Measurements from ENCODE around the gene ATG2B.

ATG2B gene

DNA sequence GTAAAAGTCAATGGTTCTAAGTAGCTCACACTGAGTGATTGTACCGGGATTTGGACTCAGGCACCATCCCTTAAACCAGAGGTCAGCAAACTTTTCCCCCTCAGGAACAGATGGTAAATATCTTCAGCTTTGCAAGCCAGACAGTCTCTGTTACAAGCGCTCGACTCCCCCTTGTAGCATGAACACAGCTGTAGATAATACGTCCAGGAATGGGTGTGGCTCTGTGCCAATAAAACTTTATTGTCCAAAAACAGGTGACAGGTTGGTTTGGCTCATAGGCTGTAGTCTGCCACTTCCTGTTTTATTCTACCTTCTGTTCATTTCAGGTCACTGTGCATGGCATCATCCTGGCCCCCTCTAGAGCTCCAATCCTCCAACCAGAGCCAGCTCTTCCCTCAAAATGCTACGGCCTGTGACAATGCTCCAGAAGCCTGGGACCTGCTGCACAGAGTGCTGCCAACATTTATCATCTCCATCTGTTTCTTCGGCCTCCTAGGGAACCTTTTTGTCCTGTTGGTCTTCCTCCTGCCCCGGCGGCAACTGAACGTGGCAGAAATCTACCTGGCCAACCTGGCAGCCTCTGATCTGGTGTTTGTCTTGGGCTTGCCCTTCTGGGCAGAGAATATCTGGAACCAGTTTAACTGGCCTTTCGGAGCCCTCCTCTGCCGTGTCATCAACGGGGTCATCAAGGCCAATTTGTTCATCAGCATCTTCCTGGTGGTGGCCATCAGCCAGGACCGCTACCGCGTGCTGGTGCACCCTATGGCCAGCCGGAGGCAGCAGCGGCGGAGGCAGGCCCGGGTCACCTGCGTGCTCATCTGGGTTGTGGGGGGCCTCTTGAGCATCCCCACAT lies 99.6 kb downstream of the ATG2B start:
- Mint-ChIP-seq H3K9me3 (no peaks in the 10 kb centered on the region), H3K4me3 (no peak overlapping the region), H3K4me1 (no peaks in the 10 kb centered on the region), H3K27ac (ENCODE audit: low read depth) (no peak overlapping the region), H3K36me3 (ENCODE audit: insufficient read depth) (no peaks in the 10 kb centered on the region), H3K27me3 (peaks cover 61% of the 10 kb centered on the region)
- no peak for DNase-seq (ENCODE audit: low spot score in 2 of 2)
- no peak for ATAC-seq (replicated peaks; ENCODE audit: extremely low read depth, poor library complexity, severe bottlenecking)

DNA sequence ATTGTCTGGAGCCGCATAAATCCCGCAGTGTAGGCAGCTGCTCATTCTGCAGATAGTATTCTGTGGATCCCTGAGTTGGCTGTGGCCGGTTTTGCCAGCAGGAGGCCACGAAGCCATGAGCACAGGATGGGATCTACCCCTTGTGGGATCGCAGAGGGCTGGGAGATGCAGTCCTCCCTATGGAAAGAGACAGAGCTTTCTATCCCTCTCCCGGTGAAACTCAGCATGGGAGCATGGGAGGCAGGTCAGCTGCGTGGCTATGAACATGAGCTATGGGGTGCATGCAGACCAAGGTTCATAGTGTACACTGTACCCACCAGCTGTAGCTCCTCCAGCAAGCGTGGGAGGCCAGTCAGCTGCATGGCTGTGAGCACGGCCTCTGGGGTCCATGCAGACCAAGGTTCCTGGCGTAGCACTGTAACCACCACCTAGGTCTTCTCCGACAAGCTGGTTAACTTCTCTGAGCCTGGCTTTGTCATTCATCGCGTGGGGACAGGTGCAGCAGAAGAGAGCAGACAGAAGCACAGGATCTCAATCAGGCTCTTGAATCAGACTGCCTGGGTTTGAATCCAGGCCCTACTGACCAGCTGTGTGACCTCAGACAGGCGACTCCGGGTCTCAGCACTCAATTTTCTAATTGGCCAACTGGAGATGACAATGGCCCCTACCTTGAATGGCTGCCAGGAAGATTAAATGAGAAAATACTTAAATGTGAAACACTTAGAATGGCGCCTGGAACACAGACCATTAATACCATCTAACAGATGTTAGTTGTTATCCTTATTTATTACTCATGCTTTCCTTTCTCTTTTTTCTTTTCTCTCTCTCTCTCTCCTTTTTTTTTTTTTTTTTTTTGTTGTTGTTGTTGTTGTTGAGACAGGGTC lies 101.1 kb downstream of the ATG2B start:
- H3K36me3 Mint-ChIP-seq (ENCODE audit: insufficient read depth) = no peaks in the 10 kb centered on the region
- no peaks in the 10 kb centered on the region for H3K9me3 Mint-ChIP-seq
- no peaks in the 10 kb centered on the region for H3K4me1 Mint-ChIP-seq
- no peak overlapping the region for H3K4me3 Mint-ChIP-seq
- no peak for DNase-seq (ENCODE audit: low spot score in 2 of 2)
- no peak overlapping the region for H3K27ac Mint-ChIP-seq (ENCODE audit: low read depth)
- no peak for ATAC-seq (replicated peaks; ENCODE audit: extremely low read depth, poor library complexity, severe bottlenecking)
- H3K27me3 Mint-ChIP-seq = peaks cover 67% of the 10 kb centered on the region

DNA sequence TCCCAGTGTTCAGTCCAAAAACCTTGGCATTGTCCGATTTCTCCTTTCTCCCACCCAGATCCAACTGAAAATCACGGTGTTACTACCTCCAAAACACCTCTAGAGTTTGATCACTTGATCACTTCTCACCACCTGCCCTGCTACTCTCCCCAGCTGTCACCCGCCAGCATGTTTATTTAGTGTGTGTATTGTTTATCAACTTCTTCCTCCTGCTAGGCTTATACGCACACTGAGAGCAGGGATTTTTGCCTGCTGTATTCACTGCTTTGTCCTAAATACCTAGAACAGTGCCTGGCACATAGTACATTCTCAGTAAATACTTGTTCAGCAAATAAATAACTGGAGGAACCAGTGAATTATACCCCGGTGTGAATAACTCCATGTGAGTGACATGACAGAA lies 102.1 kb downstream of the ATG2B start:
- H3K4me1 Mint-ChIP-seq = no peaks in the 10 kb centered on the region
- DNase-seq (ENCODE audit: low spot score in 2 of 2) (no peak), ATAC-seq (replicated peaks; ENCODE audit: extremely low read depth, poor library complexity, severe bottlenecking) (no peak)
- H3K27me3 Mint-ChIP-seq = peaks cover 58% of the 10 kb centered on the region
- no peak overlapping the region for H3K27ac Mint-ChIP-seq (ENCODE audit: low read depth)
- H3K9me3 Mint-ChIP-seq = no peaks in the 10 kb centered on the region
- no peak overlapping the region for H3K4me3 Mint-ChIP-seq
- H3K36me3 Mint-ChIP-seq (ENCODE audit: insufficient read depth) = no peaks in the 10 kb centered on the region

DNA sequence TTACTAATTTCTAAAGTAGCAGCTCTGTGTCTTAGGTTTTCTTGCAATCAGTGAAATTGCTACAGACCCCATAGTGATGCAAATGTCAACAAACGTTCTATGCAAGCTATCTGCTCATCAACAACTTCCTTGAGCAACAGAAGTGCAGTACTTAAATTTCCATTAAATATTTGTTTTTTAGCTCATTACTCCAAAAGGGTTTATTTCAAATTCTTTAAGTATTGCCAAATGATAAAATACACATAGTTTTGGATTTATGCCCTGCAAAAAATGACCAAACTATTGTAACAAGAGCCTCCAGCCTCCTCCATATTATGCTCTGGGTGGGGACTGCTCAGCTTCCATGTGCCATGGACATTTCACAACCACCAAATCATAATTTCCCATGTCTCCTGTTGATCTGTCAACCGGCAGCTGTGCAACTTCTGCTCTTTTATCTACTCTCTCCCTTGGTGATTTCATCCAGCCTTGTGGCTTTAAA lies 102.8 kb downstream of the ATG2B start:
- no peak overlapping the region for H3K27ac Mint-ChIP-seq (ENCODE audit: low read depth)
- no peaks in the 10 kb centered on the region for H3K36me3 Mint-ChIP-seq (ENCODE audit: insufficient read depth)
- H3K4me3 Mint-ChIP-seq = no peak overlapping the region
- H3K4me1 Mint-ChIP-seq = no peaks in the 10 kb centered on the region
- no peak for DNase-seq (ENCODE audit: low spot score in 2 of 2)
- H3K9me3 Mint-ChIP-seq = no peaks in the 10 kb centered on the region
- H3K27me3 Mint-ChIP-seq = peaks cover 54% of the 10 kb centered on the region
- ATAC-seq (replicated peaks; ENCODE audit: extremely low read depth, poor library complexity, severe bottlenecking) = no peak

DNA sequence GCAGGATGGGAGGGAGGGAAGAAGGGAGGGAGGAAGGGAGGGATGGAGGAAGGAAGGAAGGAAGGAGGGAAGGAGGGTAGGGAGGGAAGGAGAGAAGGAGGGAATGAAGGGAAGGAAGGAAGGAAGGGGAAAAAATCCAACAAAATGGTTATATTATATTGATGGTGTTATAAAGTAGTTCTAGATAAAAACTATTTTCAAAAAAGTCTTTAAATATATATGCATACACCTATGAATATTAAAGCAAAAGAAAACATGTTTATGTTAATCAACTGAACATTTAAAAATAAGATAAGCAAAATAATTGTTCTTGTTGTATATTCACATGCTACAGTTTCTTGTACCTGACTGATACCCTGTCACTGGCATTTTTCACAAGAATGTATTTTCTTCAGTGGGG lies 105.2 kb downstream of the ATG2B start:
- Mint-ChIP-seq H3K27ac (ENCODE audit: low read depth) (no peak overlapping the region), H3K27me3 (peaks cover 57% of the 10 kb centered on the region), H3K4me3 (no peak overlapping the region), H3K36me3 (ENCODE audit: insufficient read depth) (no peaks in the 10 kb centered on the region), H3K4me1 (no peaks in the 10 kb centered on the region), H3K9me3 (no peaks in the 10 kb centered on the region)
- DNase-seq (ENCODE audit: low spot score in 2 of 2) (no peak), ATAC-seq (replicated peaks; ENCODE audit: extremely low read depth, poor library complexity, severe bottlenecking) (no peak)

DNA sequence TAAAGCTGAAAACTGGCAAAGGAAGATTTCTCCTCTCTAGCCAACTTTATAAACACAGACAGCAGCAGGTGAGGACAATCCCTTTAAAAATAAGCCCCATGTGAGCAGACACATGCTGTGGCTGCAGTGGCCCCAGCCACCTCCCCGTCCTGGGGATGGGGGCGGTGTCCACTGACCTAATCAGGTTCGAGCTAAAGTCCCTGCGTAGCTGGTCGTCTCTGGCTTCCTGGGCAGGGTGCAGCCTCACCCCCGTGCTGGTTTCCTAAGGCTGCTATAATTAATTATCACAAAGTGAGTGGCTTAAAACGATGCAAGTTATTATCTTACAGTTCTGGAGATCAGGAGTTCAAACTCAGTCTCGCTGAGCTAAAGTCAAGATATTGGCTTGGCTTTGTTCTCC lies 106.1 kb downstream of the ATG2B start:
- Mint-ChIP-seq H3K36me3 (ENCODE audit: insufficient read depth) (no peaks in the 10 kb centered on the region), H3K9me3 (no peaks in the 10 kb centered on the region), H3K27ac (ENCODE audit: low read depth) (no peak overlapping the region), H3K4me1 (no peaks in the 10 kb centered on the region), H3K27me3 (peaks cover 66% of the 10 kb centered on the region), H3K4me3 (no peak overlapping the region)
- DNase-seq (ENCODE audit: low spot score in 2 of 2) = no peak
- no peak for ATAC-seq (replicated peaks; ENCODE audit: extremely low read depth, poor library complexity, severe bottlenecking)

DNA sequence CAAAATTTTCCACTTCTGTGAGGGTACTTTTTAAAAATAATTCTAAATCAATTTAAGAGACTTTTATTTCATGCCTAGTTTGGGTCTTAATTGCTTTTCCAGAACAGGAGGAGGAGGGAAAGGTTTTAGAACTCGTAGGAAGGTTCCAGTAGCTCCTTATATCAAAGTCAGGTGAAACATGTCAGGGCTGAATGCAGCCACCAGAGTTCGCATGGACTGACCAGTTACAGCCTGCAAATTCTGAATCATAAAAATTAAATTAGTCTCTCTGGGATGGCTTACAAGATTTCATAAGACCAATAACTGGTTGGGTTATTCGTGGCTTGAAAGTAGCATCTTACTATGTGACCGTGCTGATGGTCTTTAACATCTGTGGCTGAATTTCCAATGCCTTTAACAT lies 106.7 kb downstream of the ATG2B start:
- Mint-ChIP-seq H3K36me3 (ENCODE audit: insufficient read depth) (no peaks in the 10 kb centered on the region), H3K27ac (ENCODE audit: low read depth) (no peak overlapping the region), H3K9me3 (no peaks in the 10 kb centered on the region), H3K27me3 (peaks cover 69% of the 10 kb centered on the region), H3K4me1 (no peaks in the 10 kb centered on the region), H3K4me3 (no peak overlapping the region)
- no peak for DNase-seq (ENCODE audit: low spot score in 2 of 2)
- ATAC-seq (replicated peaks; ENCODE audit: extremely low read depth, poor library complexity, severe bottlenecking) = no peak

DNA sequence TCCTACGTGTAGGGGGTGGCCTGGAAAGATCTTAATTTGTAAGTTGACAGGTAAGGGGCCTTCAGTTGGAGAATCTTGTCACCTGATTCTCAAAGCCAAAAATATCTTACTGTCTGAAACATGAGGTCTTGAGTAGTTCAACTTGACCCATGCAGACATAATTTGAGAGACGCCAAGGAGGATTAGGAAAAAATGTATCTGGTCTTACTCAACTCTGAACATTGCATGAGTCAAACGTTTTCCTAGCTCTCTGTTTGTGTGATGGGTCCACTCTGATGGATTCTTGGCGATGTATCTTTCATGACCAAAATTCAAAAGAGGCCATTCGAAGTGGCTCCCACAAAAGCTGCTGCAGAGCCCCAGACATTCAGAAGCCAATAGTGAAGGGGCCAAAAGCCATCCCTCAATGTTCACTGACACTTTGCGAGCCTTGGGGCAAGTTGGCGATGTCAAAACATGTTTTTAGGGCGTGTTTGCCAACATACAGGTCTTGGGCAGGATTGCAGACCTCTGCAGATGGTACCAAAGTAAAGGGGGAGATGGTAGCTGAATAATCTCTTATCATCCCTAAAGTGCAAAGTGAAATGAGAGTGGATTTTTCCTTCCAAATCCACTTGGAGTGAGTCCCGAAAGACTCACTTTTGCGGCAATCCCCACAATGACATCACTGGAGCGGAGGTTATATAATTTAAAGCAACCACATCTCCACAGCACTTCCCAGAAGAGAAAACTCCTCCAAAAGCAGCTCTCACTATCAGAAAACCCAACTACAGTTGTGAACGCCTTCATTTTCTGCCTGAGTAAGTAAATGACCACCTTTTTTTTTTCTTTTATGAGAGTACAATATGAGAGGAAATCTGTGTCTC lies 107.4 kb downstream of the ATG2B start, which contains the start of gene BDKRB1:
TSS of gene BDKRB1 (plus strand) at position 710 of the 866 bp plus-strand sequence. CDS start 7,473 bp downstream, outside the sequence.
- Mint-ChIP-seq H3K36me3 (ENCODE audit: insufficient read depth) (no peaks in the 10 kb centered on the region), H3K9me3 (no peaks in the 10 kb centered on the region), H3K27ac (ENCODE audit: low read depth) (no peak within 1 kb of the TSS), H3K4me3 (no peak within 1 kb of the TSS), H3K27me3 (peaks cover 69% of the 10 kb centered on the region), H3K4me1 (no peaks in the 10 kb centered on the region)
- ATAC-seq (replicated peaks; ENCODE audit: extremely low read depth, poor library complexity, severe bottlenecking) (no peak), DNase-seq (ENCODE audit: low spot score in 2 of 2) (no peak)

DNA sequence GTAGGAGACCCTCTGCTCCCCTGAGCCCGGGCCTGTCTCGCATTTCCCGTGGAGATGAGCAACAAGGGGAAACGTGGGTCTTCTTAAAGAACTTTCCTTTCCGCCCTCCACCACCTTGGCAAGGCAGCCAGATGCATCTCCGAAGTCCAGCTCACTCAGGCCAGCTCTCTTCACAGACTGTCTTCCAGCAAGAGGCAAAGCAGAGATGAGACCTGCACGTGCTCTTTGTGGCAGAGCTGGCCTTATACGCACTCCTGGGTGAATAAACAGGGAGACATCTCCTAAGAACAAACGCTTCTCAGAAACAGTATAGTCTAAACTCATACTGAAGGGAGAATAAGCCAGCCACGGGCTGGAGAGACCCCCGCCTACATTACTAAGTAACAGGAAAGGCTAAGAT lies 108.5 kb downstream of the ATG2B start:
- H3K27ac Mint-ChIP-seq (ENCODE audit: low read depth) = no peak overlapping the region
- no peak overlapping the region for H3K4me3 Mint-ChIP-seq
- ATAC-seq (replicated peaks; ENCODE audit: extremely low read depth, poor library complexity, severe bottlenecking) (no peak), DNase-seq (ENCODE audit: low spot score in 2 of 2) (no peak)
- no peaks in the 10 kb centered on the region for H3K4me1 Mint-ChIP-seq
- peaks cover 68% of the 10 kb centered on the region for H3K27me3 Mint-ChIP-seq
- H3K36me3 Mint-ChIP-seq (ENCODE audit: insufficient read depth) = no peaks in the 10 kb centered on the region
- H3K9me3 Mint-ChIP-seq = no peaks in the 10 kb centered on the region

DNA sequence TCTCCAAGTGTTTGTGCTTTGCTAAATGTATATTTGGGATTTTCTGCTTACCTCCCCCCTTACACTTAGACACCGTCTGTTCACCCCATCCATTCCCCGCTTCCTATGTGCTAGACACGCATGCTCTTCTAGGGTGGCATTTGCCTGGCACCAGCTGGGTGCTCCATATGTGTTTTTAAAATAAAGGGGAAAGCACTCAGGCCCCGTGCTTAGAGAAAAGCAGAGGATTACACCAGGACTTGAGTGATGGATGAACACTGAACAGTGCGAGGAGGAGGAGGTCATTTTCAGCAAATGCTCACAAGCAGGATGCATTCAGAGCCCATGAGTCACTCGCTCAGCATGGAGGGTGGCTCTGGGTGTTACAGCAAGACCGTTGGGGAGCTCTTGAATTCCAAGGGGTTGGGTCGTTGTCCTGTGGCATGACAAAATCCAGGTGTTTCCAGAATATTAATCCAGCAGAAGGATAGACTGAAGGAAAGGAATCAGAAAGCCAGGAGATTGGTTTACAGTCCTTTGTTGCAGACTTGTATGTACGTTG lies 110.1 kb downstream of the ATG2B start:
- DNase-seq (ENCODE audit: low spot score in 2 of 2) (no peak), ATAC-seq (replicated peaks; ENCODE audit: extremely low read depth, poor library complexity, severe bottlenecking) (no peak)
- Mint-ChIP-seq H3K9me3 (no peaks in the 10 kb centered on the region), H3K4me3 (no peak overlapping the region), H3K27me3 (peaks cover 77% of the 10 kb centered on the region), H3K36me3 (ENCODE audit: insufficient read depth) (no peaks in the 10 kb centered on the region), H3K27ac (ENCODE audit: low read depth) (no peak overlapping the region), H3K4me1 (no peaks in the 10 kb centered on the region)

DNA sequence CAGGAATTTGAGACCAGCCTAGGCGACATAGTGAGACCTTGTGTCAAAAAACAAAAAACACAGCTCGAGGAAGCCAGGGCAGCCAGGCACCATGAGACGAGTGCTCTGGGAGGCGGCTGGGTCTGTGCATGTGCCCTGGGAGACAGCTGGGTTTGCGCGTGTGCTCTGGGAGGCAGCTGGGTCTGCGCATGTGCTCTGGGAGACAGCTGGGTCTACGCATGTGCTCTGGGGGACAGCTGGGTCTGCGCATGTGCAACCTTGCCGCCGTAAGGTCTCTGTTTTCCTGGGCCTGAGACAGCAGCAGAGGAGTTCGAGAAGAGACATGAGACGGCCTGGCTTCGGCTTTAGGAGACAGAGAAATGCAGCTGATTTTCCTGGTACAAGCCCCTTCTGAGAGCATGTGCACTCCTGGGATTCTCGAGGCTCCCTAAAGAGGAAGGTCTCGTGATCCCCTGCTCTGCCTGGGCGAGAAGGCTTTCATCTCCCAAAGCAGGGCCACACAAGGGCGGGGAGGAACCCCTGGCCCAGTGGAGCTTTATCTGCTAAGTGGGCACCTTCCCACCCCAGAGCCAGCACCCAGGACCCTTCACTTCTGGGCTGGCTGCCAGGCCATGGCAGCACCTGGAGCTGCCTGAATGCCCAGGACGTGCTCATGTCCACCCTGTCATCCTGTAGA lies 110.7 kb downstream of the ATG2B start:
- Mint-ChIP-seq H3K27ac (ENCODE audit: low read depth) (no peak overlapping the region), H3K36me3 (ENCODE audit: insufficient read depth) (no peaks in the 10 kb centered on the region), H3K4me1 (no peaks in the 10 kb centered on the region), H3K9me3 (no peaks in the 10 kb centered on the region), H3K27me3 (peaks cover 76% of the 10 kb centered on the region), H3K4me3 (no peak overlapping the region)
- ATAC-seq (replicated peaks; ENCODE audit: extremely low read depth, poor library complexity, severe bottlenecking) (no peak), DNase-seq (ENCODE audit: low spot score in 2 of 2) (no peak)
